Keratinocyte (primary cell): ENCODE results near the gene ZFYVE9.

ENCODE experiments used
- CTCF ChIP-seq, 3 experiments: IDR thresholded peaks in 1 of 3; conservative IDR thresholded peaks in 1 of 3; optimal IDR thresholded peaks in 1 of 3; 2 replicates in 2 of 3; 3 replicates in 1 of 3; pipeline versions ENCODE3 to v1.5.1; 2011; ENCODE audit warnings: low read length in 3 of 3, mild to moderate bottlenecking in 3 of 3, moderate library complexity in 2 of 3, control low read depth in 1 of 3, inconsistent platforms in 1 of 3; ENCODE audit not compliant: insufficient read depth in 2 of 3; ENCODE audit errors: extremely low read depth in 1 of 3
- EZH2 ChIP-seq: IDR thresholded peaks from one replicate; pipeline ENCODE4 v1.6.1; 2012; ENCODE audit warnings: inconsistent platforms, mild to moderate bottlenecking, low read length, moderate library complexity

GRCh38 chr1:52332411-52332810 is 190.5 kb downstream of the ZFYVE9 start:
- TF ChIP-seq CTCF (optimal IDR thresholded peaks at IDR 0.05 in 1 of 3, IDR thresholded peaks at IDR 0.05 in 1 of 3, conservative IDR thresholded peaks at IDR 0.05 in 1 of 3; ENCODE audit: extremely low read depth in 1 of 3, insufficient read depth in 2 of 3, low read length in 3 of 3) (no peak), EZH2 (no peak)
